Myocyte (in vitro differentiated cells): ENCODE measurements around the gene ATG4D. TPM values are rescaled to one million over a fixed set of nuclear protein-coding genes. Genes with fewer than 3 reads are reported as not detected.
"Not testable (repeated sequence)": the region's sequence is repeated elsewhere in the genome, so short reads cannot be mapped to it uniquely, and the experiment has no call there.

Experiments used
- DNase-seq: peaks from one replicate; pipeline ENCODE4 v3.0.0-alpha.2; 2012; ENCODE audit warnings: low read depth
- total RNA-seq: library from RNA; depleted of rRNA; stranded (reverse); fragments of >200 nt; gene quantifications from 2 replicates; pipeline ENCODE4 v1.2.3, GENCODE V29; 2014

The ATG4D gene
- total RNA-seq, 1 donor from 2014 or later: 52.8 TPM

- not testable (repeated sequence) for DNase-seq
Measured at GRCh38 chr19:10551006-10551405, 7.3 kb downstream of the ATG4D start.

DNA sequence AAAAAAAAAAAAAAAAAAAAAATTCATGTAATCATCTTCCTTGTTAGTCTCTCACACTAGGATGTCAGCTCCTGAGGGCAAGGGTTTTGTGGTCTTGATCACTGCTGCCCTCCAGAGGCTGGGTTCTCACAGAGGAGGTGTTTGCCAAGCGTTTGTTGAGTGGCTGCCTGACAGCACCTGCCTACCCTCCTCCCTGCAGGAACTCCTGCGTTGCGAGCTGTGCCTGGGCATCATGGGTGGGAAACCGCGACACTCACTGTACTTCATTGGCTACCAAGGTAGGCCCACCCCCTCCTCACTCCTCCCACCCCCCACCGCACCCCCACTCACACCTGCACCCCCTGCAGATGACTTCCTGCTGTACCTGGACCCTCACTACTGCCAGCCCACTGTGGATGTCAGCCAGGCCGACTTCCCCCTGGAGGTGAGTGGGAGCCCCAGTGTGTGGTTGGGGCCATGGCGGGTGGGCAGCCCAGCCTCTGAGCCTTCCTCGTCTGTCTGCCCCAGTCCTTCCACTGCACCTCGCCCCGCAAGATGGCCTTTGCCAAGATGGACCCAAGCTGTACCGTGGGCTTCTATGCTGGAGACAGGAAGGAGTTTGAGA lies 8.1 kb downstream of the ATG4D start:
- peak; percentile 25 for DNase-seq

DNA sequence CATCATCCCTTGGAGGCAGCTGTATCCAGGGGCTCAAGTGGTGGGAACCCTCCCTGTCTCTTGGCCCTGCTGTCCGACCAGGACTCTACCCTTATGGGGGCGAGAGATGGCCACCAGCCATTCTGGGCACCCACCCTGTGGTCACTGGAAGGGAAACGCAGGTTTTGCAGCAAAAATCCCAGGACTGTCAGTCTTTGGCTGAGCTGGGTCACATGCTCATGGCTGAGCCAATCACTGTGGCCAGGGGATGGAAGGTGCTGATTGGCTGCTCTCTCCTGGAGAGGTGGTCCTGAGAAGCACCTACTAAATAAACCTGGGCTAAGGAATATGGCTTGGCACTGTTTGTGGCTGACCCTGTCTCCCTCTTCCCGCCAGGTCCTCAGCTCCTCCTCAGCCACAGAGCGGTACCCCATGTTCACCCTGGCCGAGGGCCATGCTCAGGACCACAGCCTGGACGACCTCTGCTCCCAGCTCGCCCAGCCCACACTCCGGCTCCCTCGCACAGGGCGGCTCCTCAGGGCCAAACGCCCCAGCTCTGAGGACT lies 8.9 kb downstream of the ATG4D start:
- no peak for DNase-seq

- DNase-seq: no peak
Measured at GRCh38 chr19:10553087-10553667, 9.5 kb downstream of the ATG4D start.

DNA sequence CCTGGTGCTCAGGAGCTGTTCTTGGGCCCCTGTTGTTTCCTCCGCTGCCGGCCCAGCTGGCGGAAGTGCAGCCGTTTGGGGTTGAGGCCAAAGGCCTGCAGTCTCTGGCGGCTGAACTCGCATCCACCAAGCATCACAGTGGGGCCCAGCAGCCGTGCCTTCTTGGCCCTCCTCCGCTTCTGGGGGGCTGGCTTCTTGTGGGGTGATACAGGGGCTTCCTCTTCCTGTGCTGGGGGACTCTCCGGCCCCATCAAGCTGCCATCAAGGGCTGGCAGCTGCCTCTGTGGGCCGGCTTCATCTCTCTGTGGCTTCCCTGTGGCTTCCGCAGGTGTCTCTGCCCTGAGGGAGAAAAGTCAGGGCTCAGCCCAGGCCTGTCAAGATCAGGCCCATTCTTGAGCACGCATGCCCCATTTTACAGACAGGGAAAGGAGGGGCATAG lies 10.3 kb downstream of the ATG4D start:
- DNase-seq: peak; percentile 46

DNA sequence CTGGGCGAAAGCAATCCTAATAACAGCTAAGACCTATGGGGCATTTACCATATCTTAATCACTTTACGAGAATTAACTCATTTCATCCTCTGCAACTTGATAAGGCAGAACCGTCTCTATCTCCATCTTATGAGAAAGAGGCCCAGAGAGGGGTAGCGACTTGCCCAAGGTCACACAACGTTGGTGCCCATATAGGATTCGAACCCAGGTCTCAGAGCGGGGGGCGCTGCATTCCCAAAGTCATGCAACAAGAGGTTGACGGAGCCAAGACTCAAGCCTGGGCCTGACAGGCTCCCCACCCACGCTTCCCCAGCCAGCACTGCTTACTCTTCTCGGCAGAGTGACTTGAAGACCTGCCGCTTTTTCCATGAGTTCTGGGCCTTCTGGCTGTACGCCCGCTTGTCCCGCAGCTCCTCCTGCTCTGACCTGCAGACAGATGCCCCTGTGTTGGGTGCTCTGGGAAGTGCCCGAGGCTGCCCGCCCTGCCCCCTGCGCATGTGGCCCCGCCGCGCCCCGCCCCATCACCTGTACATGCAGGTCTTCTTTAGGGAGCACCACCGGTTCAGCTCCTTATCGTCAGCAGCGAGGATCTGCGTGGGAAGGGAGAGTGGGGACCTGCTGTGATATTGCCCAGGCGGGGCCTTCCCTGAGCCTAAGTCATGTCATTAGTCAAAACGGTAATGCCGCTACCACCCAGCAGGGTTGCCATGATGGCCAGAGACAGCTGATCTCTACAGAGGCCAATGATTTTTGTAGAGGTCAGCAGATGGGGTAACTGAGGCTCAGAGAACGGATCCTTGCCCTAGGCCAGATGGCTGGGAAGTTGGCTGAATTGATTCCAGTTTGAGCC lies 11.3 kb downstream of the ATG4D start:
- DNase-seq: no peak

DNA sequence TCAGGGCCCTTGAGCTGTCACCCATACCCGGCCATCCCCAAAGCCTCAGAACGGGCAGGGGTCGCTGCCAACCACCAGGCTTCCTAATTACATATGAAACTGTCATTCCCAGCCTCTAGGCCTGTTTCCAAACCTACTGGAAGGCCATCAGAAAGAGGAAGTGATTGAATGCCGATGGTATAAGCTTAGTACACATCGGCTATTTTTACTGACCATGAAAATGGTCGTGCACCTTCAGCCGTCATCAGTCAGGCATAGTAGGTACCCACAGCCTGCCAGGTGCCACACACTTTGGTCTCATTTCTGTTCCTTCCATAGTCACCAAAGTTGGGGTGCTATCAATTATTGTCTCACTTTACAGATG lies 11.9 kb downstream of the ATG4D start:
- DNase-seq: no peak

GRCh38 chr19:10557603-10558197 lies 14.0 kb downstream of the ATG4D start:
- no peak for DNase-seq

- no peak for DNase-seq
Measured at GRCh38 chr19:10560154-10560553, 16.4 kb downstream of the ATG4D start.

GRCh38 chr19:10562609-10563008 lies 18.9 kb downstream of the ATG4D start:
- no peak for DNase-seq

DNA sequence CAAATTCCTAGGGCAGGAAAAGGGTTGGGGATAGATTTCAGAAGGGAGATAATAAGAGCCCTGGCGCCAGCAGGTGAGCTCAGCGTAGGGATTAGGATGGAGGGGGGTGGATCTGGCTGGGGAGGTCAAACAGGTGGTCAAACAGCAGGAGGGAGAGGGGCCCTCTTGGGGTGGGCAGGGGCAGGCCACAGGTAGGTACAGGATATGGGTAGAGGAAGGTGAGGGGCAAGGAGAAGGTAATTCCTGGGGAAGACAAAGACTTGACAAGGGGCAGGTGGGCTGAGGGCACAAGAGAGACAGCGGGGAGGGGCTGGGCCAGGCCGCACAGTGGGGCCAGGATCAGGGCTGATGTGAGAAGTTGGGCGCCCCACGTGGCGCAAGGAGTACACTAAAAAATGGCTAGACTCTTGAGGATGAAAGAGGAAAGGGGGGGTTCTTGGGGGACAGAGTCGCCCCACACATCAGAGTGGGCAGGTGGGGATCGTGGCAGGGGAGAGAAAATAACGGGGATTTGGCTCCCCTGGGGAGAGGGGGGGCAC lies 21.4 kb downstream of the ATG4D start:
- DNase-seq: peak; percentile 62

DNA sequence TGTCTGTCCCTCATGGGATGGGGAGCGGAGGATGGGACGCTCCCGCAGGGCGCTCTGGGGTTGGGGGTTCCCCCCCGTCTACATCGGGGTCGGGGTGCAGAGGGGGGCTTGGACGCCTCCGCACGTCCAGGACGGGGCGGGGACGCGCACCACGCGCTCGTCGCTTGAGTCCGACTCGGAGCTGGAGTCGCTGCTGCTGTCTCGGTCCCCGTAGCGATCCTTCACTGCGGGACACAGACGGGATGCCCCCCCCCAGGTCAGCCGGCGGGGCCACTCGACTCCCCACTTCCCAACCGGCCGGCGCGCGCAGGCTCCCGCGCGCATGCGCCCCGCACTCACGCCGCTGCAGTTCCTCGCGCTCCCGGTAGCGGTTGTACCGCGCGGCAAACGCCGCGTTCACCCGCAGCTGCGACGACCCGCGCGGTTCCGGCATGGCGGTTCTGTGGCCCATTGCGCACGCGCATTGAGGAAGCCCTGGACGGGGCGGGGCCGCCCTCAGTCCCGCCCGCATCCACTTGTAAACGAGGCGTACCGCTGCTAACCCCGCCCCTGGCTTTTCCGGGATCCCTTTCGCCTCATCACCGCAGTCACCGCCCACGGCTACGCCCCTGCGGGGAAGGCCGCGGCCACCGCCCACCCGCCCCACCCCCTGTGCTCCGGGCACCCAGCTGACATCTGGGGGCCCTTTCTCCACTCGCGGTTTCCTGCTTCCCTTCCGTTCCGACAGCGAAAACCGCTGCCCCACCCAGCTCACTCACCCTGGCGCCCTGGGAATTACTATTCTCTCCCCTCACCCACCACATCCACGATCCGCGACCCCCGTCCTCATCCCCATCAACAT lies 22.1 kb downstream of the ATG4D start, which contains the start of gene KRI1:
KRI1 (minus strand) TSS at position 444 of the 841 bp plus-strand sequence; CDS start at position 433, 11 bp downstream.
- DNase-seq: peak; percentile 98

DNA sequence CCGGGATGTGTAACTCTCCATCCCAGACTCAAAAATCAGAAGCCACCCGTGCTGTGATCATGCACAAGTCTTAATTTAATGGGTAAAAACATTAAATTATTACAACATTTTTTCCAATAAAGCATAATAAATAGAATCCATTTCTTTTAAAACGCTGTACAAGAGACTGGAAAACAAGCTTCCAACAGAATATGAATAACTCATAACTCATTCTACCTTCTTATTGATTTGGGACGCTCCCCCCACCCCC lies 22.6 kb downstream of the ATG4D start:
- DNase-seq: no peak

GRCh38 chr19:10566658-10567410 lies 23.1 kb downstream of the ATG4D start:
- no peak for DNase-seq

DNA sequence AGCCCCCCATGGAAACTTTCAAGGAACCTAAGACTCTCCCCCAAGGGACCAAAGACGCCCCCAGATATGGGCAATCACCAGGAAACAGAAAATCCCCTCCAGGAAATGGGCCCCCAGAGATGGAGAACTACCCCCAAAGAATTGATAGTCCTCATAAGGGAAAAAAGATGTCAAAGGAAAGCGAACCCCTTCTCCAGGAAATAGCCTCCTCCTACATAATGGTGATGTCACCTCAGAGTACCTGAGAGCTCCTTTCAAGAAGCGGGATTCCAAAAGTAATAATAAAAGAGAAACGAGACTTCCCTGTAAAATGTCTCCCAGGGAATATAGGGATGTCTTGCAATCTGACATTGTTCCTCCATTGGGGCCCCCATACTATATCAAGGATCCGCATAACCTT lies 24.0 kb downstream of the ATG4D start:
- DNase-seq: no peak

DNA sequence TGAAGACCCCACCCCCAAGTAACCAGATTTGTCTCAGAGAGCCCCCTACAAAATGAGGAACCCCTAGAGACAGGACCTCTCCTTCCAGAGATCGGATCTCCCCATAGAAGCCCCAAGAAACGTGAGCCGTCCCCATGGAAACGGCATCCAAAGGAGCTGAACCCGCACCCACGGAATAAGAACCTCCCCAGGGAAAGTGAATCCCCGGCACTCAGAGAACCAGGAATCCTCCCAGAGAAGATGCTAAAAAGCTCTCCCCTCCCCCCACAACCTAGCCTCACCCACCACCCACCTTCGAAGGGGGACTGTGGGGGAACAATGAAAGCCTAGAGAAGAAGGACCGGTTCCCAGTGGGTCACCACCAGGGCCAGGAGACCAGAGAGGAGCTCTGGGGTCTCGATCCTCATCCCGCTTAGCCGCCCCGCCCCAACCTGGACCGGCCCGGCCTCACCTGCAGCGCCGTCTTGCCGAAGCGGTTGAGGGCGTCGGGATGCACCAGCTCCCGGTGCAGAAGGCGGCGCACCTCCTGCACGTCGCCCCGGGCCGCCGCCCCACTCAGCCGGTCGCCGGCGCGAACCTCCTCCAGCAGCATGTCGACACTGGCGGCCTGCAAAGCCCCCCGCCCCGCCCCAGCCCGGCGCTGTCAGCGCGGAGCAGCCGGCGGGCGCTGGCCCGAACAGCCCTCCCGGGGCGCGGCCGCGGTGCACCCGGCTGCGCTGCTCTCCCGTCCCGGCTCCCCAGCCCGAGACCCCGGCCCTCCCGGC lies 24.5 kb downstream of the ATG4D start:
- DNase-seq: no peak

DNA sequence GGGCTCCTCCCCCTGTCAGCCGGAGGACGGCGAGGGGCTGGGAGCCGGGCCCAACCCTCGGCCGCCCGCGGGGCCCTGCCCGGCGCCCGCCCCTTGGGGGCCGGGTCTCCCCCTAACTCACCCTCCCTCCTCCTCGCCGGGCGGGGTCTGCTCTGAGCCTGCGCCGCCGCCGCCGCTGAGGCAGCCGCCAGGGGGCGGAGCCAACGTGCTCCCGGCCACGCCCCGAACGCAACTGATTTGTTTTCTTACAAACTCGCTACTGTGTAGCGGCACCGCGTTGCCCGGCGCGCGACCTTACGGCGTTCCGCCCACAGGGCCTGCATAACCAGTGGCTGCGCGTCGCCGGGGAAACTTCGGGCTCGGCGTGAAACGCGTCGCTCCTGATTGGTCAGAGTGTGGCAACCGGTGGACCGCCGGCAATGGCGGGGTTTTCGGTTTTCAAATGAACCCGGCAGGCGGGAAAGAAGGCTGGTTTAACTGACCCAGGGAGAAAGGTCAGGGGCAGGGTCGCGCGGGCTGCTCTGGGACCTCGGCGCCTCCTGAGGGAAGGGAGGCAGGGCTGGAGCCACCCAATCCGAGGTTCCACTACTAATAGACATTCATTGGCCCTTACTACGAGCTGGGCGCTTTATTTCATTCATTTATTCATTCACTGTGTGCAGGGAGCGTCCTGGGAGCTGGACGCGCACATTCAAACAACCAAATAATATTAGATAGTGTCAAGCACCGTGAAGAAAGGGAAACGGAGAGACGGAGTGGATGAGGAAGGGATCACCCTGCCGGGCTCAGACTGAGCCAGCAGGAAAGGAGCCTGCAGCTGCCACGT lies 25.3 kb downstream of the ATG4D start, which contains the start of gene CDKN2D:
CDKN2D (minus strand) TSS at position 154 of the 826 bp plus-strand sequence. CDS start 326 bp downstream, outside the sequence.
- peak; percentile 99 for DNase-seq

DNA sequence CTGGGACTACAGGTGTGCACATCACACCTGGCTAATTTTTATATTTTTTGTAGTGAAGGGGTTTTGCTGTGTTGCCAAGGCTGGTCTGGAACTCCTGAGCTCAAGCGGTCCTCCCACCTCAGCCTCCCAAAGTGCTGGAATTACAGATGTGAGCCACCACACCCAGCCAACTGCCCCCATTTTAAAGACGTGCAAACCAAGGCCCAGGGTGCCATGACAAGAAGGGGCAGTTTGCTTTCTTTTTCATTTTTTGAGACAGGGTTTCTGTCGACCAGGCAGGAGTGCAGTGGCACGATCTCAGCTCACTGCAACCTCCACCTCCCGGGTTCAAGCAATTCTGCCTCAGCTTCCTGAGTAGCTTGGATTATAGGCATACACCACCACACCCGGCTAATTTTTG lies 30.1 kb downstream of the ATG4D start:
- not testable (repeated sequence) for DNase-seq
